GM20000 (cell line): Measurements from ENCODE around the gene PTPRK.
"Not testable (repeated sequence)": the region's sequence is repeated elsewhere in the genome, so short reads cannot be mapped to it uniquely, and the experiment has no call there.

ENCODE experiments used
- DNase-seq: peaks from one replicate; pipeline ENCODE4 v3.0.0; 2012; ENCODE audit warnings: low spot score
- TF ChIP-seq, protein P1 (sequence below): IDR thresholded peaks from 2 replicates; pipeline ENCODE4 v1.5.1; 2012; ENCODE audit warnings: mild to moderate bottlenecking, control low read depth; ENCODE audit errors: extremely low read depth, missing control alignments

PTPRK gene

GRCh38 chr6:128438393-128438792 lies 82.0 kb downstream of the PTPRK start:
- no peak for DNase-seq
- TF ChIP-seq, protein P1, sequence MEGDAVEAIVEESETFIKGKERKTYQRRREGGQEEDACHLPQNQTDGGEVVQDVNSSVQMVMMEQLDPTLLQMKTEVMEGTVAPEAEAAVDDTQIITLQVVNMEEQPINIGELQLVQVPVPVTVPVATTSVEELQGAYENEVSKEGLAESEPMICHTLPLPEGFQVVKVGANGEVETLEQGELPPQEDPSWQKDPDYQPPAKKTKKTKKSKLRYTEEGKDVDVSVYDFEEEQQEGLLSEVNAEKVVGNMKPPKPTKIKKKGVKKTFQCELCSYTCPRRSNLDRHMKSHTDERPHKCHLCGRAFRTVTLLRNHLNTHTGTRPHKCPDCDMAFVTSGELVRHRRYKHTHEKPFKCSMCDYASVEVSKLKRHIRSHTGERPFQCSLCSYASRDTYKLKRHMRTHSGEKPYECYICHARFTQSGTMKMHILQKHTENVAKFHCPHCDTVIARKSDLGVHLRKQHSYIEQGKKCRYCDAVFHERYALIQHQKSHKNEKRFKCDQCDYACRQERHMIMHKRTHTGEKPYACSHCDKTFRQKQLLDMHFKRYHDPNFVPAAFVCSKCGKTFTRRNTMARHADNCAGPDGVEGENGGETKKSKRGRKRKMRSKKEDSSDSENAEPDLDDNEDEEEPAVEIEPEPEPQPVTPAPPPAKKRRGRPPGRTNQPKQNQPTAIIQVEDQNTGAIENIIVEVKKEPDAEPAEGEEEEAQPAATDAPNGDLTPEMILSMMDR = no peak

- TF ChIP-seq, protein P1 = no peak
- DNase-seq = no peak
Measured at GRCh38 chr6:128437685-128438084, 82.7 kb downstream of the PTPRK start.

GRCh38 chr6:128434752-128435151 lies 85.6 kb downstream of the PTPRK start:
- not testable (repeated sequence) for DNase-seq

GRCh38 chr6:128432394-128432793 lies 88.0 kb downstream of the PTPRK start:
- no peak for DNase-seq
- TF ChIP-seq, protein P1 = no peak

- no peak for DNase-seq
- TF ChIP-seq, protein P1 = no peak
Measured at GRCh38 chr6:128427139-128427538, 93.3 kb downstream of the PTPRK start.

- TF ChIP-seq, protein P1 = no peak
- DNase-seq = no peak
Measured at GRCh38 chr6:128425856-128426255, 94.5 kb downstream of the PTPRK start.

GRCh38 chr6:128422871-128423270 lies 97.5 kb downstream of the PTPRK start:
- TF ChIP-seq, protein P1 = no peak
- DNase-seq = no peak

GRCh38 chr6:128422200-128422599 lies 98.2 kb downstream of the PTPRK start:
- no peak for DNase-seq
- TF ChIP-seq, protein P1 = no peak
